CD4-positive, alpha-beta T cell treated with Interleukin-6 for 4 hours (primary cell): Measurements from ENCODE around the gene AQP12B.
"Not testable (repeated sequence)": the region's sequence is repeated elsewhere in the genome, so short reads cannot be mapped to it uniquely, and the experiment has no call there.

Experiments
- DNase-seq: peaks from one replicate; pipeline ENCODE4 v3.0.0-alpha.2; 2020; ENCODE audit warnings: mixed read lengths

The AQP12B gene

DNA sequence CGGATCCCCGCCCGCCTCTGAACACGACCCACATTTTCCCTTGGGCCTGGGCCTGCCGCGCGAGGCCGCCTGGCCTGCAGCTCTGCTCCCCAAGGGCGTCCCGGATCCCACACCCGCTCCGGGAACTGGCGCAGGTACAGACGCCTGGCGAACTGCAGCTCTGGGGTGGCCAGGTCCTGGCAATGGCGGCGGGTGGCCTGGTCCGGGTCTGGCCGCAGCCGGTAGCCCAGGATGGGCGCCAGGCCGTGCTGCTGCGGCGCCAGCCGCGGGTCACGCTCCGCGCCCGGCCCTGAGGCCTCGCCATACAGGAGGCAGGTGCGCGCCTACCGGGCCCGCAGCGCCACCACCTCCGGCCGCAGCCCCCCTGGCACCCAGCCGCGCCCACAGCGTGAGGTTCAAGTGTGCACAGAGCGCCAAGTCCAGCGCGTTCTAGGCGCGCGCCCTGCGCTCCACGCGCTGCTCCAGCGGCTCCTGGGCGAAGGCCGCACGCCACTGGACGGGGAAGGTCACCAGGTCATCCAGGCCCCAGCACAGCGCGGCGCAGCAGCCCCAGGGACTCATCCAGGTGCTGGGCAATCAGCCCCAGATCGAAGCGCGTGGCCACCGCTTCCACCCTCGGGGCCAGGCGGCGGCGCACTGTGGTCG is 18.5 kb upstream of the AQP12B start:
- no peak for DNase-seq

DNA sequence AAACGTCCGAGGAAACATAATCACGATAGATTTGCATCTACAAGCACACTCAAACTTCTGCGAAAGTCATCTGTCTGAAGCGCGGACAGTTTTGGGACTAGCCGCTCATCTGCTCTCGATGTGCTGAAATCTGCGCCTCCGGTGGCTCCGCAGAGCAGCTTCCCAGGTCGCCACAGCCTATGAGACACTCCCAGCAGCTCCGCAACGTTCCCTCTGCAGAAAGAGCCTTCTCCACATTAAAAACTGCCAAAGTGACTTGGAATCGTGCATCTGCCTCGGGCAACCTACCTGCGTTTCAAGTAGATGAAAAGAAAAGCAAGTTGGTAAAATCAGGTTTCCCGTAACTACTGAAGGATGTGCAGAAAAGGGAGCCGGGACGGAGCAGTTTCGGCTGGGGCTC is 17.9 kb upstream of the AQP12B start:
- not testable (repeated sequence) for DNase-seq

DNA sequence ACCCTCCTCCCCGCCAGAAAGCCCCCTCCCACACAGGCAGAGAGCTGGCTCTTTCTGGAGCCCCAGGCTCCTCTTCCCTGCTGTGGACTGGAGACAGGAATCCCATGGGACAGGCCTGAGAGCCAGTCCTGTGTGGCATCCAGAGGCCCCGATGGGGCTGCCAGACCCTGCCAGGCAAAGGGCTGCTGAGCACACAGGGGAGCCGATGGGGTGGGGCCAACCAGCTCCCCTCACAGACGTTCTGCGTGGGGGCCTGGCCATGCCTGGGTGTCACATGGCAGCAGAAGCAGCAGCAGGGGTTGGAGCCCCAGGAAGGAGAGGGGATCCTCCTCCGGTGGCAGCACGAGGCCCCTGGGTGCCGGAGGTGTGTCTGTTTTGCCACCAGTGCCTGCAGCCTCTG is 17.1 kb upstream of the AQP12B start:
- DNase-seq = not testable (repeated sequence)

DNA sequence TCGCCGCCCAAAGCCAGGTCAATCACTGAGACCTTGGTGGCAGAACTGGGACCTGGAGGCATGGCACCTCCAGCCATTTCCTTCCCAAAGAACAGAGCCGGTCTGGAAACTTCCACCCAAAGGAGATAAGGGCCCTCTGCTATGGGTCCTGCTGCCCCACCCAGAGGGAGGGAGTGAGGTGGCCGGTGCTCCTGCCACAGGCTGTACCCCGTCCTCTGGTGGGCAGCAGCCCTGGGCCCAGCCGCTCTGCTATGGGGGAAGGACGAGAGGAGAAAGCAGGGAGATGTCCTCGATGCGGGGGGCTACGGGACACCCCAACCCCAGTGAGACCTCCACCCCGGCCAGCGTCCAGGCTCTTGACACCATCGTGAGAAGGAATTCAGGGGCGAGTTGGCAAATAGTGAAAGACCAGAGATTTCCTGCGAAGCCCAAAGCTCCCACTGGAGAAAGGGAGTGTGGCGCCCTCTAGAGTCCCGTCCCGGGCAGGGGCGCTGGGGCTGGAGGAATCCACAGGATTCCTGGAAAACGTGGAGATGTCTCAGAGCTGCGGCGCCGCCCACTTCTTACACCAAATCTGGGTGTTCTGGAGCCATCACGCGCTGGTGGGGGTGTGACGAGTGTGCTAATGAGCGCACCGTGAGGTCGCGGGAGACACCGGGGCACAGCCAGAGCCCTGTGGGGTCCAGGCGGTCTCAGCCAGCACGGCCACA is 16.3 kb upstream of the AQP12B start:
- DNase-seq = not testable (repeated sequence)

DNA sequence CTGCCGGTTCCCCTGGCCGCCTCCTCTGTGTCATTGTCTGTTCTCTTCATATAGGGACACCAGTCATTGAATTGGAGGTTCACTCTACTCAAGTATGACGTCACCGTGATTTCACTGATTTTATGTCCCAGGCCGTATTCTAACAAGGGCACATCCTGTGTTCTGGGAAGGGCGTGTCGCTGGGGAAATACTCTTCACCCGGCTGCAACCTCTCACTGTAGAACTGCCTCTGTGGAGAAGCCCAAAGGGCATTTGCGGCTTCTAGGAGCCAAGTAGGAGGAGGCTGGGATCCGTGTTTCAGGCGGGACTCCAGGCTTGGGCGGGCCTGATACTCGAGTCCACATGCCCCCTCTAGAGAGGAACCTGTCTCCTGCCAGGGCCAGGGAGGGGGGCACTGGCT is 13.8 kb upstream of the AQP12B start:
- not testable (repeated sequence) for DNase-seq

DNA sequence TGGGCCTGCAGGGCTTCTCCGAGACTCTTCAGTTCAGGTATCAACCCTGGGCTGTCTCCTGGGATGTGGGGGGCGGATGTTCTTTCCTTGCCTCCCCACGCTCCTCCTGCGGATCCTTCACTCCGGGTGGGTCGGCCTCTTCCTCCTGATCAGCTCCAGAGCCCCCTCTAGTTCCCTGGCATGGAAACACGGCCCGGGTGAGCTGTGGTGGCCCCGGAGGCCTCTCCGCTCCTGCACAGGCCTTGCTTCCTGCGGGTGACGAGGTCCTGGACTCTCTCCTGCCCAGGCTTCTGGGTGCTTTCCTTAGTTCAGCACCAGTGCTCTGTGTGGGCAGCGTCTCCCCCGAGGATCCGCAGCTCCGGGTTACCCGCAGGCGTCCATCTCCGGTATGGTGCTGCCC is 12.9 kb upstream of the AQP12B start:
- not testable (repeated sequence) for DNase-seq

DNA sequence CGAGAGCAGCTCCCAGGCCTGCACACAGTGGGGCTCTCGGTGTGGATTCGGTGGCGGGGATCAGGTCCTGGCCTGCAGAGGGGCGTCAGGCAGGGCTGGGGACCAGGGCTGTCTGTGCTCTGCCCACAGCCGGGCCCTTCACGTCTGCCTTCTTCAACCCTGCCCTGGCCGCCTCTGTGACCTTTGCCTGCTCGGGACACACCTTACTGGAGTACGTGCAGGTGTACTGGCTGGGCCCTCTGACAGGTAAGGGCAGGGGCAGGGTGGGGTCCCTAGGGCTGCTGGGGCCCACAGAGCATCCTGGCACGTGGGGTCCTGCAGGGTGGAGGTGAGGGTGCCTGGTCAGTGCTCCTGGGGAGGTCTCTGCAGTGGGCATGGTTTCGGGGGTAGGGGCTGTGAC is 11.6 kb upstream of the AQP12B start:
- DNase-seq = not testable (repeated sequence)

DNA sequence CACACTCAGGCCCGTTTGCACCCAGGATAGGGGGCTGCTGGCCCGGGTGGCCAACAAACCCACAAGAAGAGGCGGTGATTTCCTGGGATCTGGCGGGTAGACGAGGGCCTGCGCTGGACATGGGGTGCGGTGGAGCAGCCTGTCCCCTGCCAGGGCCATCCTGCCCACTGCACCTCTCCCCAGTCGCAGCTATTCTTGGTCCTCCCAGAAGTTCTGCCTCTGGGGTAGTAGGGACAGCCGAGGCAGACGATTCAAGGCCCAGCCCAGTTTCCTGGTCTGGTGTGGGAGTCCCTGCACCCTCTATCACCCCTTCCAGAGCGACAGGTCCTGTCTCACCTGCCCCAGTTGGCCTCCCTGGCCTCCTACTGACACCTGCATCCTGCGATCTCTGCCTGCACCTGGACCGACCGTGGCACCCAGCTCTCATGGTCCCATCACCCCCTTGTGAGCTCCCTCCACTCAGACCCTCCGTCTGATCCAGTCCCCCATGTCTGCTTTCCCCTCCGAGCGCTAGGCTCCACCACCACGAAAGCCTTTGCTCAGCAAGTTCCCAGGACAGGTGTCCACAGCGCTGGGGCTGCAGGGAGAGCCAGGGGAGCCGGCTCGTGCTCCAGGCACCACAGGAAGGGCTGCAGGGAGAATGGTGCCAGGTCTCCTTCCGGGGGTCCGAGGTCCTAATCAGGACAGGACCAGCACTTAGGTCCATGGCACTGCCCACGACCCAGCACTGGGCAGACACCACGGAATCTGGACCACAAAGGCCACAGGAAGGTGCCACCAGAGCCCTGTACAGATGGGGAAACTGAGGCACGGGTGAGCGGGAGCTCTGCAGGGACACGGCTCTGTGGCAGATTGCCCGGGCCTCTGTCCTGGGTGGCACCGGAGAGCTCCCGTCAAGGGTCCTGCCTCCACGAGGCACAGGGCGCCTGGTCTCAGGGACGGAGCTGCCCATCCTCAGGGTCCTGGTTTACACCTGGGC is 10.2 kb upstream of the AQP12B start:
- DNase-seq = not testable (repeated sequence)

DNA sequence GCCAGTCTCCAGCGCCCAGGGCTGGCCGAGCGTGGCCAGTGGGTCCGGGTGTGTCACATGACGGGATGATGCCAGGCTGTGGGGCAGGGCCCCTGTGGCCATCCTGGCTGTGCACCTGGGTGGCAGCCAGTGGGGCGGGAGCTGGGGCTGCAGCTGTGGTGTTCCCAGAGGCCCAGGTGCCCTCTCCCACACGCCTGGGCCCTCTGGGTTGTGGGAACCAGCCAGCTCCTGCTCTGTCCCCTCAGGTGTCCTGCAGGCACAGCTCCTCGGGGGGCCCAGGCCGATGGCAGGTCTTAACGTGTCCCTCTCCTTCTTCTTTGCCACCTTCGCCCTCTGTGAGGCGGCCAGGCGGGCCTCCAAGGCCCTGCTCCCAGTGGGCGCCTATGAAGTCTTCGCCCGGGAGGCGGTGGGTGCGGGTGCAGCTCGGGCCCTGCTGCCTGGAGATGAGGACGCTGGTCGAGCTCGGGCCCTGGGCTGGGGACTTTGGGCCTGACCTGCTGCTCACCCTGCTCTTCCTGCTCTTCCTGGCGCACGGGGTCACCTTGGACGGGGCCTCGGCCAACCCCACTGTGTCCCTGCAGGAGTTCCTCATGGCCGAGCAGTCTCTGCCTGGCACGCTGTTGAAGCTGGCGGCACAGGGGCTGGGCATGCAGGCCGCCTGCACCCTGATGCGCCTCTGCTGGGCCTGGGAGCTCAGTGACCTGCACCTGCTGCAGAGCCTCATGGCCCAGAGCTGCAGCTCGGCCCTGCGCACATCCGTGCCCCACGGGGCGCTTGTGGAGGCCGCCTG is 9.1 kb upstream of the AQP12B start, which contains the start of gene AQP12A:
TSS of gene AQP12A (plus strand) at position 236 of the 790 bp plus-strand sequence. CDS start at position 284, 48 bp downstream.
- DNase-seq = not testable (repeated sequence)

DNA sequence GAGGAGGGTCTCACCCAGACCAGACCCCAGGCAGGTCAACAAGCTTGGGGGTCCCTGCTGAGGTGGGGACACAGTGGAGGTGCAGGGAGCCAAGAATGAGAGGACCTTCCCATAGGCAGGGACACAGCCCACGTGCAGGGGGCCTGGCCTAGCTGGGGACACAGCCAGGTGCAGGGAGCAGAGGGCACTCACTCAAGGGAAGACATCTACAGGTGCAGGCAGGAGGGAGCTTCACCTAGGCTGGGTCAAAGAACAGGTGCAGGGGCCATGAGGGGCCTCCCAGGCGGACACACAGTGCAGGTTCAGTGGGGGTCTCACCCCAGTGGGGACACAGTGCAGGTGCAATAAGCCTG is 8.4 kb upstream of the AQP12B start:
- not testable (repeated sequence) for DNase-seq

DNA sequence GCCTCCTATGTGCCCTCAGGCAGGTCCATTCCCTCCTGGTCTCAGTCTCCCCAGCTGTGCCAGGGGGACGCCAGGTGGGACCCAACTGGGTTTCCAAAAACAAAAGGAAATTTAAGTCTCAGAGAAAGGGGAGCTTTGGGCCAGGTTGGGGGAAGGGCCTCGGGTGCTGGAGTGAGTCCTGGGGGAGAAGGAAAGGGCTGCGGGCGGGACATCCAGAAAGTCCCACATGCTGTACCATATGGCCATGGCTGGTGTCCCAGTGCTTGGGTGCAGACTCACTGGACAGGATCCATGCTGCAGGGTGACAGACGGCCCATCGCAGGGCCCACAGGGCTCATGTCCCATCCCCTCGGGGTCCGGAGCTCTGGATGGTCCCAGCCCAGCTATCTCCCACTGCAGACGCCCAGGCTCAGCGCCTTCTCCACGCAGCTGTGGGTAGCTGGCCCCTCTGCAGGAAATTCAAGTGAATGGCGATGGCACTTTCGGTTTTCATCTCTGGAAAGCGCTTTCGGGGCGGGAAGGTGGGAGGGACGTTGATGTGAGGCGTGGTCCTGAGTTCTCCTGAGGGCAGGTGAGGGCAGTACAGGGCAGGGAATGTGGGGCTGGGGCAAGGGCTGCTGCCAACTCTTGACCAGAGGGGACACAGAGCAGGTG is 7.9 kb upstream of the AQP12B start:
- not testable (repeated sequence) for DNase-seq

DNA sequence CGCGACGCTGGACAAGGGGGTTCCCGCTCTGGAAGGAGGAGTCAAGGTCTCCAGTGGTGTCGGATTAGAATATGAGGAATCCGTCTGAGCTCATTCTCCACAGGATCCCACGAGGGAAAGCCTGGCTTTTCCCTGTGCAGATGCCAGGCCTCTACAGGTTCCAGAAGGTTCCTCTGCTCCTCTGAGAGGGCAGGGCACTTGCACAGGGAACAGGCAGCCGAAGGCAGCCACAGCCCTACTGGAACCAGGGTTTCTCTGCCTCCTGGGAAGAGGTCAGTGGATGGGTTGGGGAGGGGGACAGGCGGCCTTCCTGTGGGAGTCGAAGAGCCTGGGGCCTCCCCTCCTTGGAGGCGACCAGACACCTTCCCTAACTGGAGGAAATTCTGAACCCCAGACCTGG is 7.3 kb upstream of the AQP12B start:
- DNase-seq = no peak

DNA sequence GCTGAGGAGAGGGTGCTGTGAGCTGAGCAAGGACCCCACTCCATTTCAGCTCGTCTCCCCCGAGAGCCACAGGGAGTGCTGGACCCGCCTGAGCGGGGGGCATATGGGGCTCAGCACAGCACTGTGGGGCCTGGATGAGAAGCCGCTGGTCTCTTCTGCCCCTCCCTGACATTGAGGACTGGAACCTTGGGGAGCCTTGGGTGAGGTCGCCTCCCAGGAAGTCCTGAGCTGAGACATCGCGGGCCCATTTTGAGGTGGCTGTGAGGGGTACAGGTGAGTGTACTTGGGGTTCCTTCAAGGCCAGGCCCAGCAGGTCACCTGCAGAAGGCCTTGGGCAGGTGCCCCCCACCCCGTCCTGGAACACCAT is 5.9 kb upstream of the AQP12B start:
- DNase-seq = no peak

DNA sequence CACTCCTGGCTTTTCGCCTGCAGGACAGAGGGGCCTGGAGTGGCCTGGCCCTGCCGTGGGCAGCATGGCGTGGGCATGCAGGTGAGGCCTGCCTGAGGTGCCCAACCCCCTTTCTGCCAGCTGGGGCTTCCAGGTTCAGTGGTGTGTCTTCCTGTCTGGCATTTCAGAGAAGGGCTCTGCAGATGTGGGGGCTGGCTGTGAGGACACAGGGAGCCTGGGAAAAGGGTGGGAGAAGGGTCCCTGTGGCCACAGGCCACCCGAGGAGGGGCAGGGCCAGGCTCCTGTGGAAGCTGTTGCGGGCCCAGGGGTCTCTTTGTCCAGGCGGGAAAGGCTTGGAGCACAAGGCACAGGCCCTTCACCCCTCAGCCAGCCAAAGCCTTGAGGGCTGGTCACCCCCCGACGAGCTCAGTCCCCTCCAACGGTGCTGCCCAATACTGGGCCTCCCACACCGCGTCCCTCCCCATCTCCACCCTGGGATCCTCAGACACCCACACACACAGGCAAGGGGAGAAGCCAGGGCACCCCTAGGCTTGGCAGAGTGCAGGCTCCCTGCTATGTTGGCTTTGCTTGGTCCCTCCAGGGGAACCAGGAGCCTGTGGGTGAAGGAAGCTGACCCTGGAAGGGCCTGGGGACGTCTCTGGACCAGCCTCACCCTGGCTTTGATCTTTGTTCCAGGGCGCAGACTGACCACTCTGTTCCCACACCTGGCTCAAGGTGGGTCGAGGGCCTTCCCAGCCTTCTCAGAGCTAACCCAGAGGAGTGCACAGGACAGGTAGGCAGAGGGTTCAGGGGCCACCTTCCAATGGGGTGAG is 5.3 kb upstream of the AQP12B start:
- no peak for DNase-seq

DNA sequence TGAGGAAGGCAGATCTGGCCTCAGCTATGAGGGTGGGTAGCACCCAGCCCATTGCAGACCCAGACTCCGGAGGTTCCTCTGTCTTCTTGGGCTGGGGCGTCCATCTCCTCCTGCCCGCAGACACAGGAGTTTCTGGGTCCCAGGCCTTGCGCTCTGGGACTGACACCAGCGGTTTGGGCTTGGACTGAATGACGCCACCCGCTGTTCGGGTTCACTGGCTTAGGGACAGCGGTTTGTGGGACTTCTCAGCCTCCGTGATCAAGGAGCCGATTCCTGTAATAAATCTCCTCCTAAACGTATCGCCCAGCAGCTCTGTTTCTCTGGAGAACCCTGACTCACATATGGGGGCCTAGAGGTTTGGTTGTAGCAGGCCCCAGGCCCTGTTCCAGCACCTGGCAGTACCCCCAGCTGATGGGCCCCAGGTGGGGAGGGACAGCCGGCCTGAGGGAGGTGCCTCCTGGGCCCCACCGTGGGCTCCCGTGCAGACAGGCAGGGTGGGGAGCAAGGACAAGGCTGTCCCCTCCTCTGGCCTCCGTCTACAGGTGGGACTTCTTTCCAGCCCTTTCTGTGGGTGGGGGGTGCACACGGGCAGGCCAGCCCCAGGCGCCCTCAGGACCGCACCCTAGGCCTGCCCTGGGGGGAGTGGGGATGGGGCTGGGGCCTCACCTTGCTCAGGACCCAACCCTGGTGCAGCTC is 4.5 kb upstream of the AQP12B start:
- DNase-seq = no peak

DNA sequence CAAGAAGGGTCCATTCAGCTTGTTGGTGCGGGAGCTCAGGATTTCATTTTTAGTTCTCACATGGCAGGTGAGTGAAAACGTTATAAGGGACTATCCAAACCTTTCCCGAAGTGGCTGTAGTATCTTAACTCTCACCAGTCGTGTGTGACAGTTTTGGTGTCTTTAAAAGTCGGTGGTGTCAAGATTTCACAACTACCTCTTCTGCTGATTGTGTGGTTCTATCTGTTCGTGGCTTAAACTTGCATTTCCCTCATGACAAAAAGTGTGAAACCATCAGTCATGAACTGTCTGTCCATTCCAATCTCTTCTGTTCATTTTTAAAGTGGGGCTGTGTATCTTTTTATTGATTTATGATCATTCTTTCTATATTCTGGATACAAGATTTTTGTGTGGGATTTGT is 3.8 kb upstream of the AQP12B start:
- DNase-seq = no peak

DNA sequence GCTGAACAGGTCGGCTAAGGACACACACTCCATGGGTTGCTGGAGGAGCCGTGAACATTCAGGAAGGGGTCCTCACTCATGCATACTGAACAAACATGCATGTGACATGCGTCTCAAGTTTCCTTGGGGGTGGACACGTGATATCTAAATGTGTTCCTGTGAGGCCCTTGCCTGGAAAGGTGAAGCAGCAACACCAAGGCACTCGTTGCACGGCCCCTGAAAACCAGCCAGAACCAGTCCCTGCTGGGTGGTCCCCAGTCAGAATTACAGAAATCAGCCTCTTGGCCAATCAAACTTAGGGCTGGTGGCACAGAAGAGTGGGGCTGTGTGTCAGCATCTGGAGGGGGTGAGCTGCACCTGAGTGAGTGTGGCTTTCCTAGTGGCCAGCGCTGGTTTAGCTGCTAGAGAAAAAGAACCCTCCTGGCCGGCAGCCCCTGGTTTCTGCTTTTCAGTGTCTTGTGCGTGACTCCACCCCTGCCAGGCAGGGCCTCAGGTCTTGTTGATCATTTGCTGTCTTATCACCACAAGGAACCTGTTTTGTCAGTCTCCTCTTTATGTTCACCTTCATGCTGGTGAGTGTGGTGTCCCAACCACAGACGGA is 3.2 kb upstream of the AQP12B start:
- DNase-seq = no peak

DNA sequence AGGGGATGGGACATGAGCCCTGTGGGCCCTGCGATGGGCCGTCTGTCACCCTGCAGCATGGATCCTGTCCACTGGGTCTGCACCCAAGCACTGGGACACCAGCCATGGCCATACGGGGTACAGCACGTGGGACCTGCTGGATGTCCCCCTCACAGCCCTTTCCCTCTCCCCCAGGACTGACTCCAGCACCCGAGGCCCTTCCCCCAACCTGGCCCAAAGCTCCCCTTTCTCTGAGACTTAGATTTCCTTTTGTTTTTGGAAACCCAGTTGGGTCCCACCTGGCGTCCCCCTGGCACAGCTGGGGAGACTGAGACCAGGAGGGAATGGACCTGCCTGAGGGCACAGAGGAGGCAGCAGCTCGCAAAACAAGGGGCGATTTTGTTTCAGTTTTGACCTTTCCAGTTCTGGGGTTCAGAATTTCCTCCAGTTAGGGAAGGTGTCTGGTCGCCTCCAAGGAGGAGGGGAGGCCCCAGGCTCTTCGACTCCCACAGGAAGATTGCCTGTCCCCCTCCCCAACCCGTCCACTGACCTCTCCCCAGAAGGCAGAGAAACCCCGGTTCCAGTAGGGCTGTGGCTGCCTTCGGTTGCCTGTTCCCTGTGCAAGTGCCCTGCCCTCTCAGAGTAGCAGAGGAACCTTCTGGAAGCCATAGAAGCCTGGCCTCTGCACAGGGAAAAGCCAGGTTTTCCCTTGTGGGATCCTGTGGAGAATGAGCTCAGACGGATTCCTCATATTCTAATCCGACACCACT is 1.5 kb upstream of the AQP12B start:
- DNase-seq = not testable (repeated sequence)

DNA sequence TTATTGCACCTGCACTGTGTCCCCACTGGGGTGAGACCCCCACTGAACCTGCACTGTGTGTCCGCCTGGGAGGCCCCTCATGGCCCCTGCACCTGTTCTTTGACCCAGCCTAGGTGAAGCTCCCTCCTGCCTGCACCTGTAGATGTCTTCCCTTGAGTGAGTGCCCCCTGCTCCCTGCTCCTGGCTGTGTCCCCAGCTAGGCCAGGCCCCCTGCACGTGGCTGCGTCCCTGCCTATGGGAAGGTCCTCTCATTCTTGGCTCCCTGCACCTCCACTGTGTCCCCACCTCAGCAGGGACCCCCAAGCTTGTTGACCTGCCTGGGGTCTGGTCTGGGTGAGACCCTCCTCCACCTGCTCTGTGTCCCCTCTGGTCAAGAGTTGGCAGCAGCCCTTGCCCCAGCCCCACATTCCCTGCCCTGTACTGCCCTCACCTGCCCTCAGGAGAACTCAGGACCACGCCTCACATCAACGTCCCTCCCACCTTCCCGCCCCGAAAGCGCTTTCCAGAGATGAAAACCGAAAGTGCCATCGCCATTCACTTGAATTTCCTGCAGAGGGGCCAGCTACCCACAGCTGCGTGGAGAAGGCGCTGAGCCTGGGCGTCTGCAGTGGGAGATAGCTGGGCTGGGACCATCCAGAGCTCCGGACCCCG is 769 bp upstream of the AQP12B start:
- not testable (repeated sequence) for DNase-seq
